ENCODE data around the gene FAM170B.

GRCh38 chr10:49106451-49106850 is 27.4 kb downstream of the FAM170B start:
- TF ChIP-seq CTCF (IDR thresholded peaks at IDR 0.05; ENCODE audit: low read depth, low read length) (no peak), EZH2phosphoT487 (IDR thresholded peaks at IDR 0.05; ENCODE audit: low read depth) (no peak)
